Kasumi-1 (cell line): ENCODE data around the gene GIPC3.
A peak's percentile ranks its signal among the peaks of the same experiment; 100 is the strongest.
"Not testable (repeated sequence)": the region's sequence is repeated elsewhere in the genome, so short reads cannot be mapped to it uniquely, and the experiment has no call there.

ENCODE experiments used
- DNase-seq, 2 experiments: peaks; one replicate each; lab custom pipeline; 2025; lab: John Stamatoyannopoulos, UW

GIPC3 gene

GRCh38 chr19:3550947-3551791 is 34.1 kb upstream of the GIPC3 start:
- DNase-seq = no peak

- DNase-seq = no peak
Observed at GRCh38 chr19:3551792-3552095, 33.5 kb upstream of the GIPC3 start.

- DNase-seq = peak; percentile 56 to 64
Observed at GRCh38 chr19:3554254-3555083, 30.8 kb upstream of the GIPC3 start.

GRCh38 chr19:3555653-3556422 is 29.4 kb upstream of the GIPC3 start:
- DNase-seq = no peak

- no peak for DNase-seq
Observed at GRCh38 chr19:3556423-3556977, 28.8 kb upstream of the GIPC3 start.

GRCh38 chr19:3556978-3557460 is 28.3 kb upstream of the GIPC3 start:
- DNase-seq = peak; percentile 8 to 26

GRCh38 chr19:3557461-3558248 is 27.6 kb upstream of the GIPC3 start, which contains the start of gene MFSD12:
Gene MFSD12, minus strand, starts transcription at chr19:3557586. Its CDS starts 183 bp downstream, at chr19:3557403.
- DNase-seq = peak; percentile 87 to 88

GRCh38 chr19:3563709-3564524 is 21.4 kb upstream of the GIPC3 start:
- DNase-seq = no peak

GRCh38 chr19:3565139-3565538 is 20.1 kb upstream of the GIPC3 start:
- no peak for DNase-seq

GRCh38 chr19:3570042-3570441 is 15.2 kb upstream of the GIPC3 start:
- not testable (repeated sequence) for DNase-seq

GRCh38 chr19:3570606-3571011 is 14.7 kb upstream of the GIPC3 start:
- DNase-seq = no peak

GRCh38 chr19:3572132-3572854 is 13.0 kb upstream of the GIPC3 start:
- DNase-seq = peak; percentile 98

GRCh38 chr19:3572855-3573161 is 12.5 kb upstream of the GIPC3 start, which contains the start of gene HMG20B:
Gene HMG20B, plus strand, starts transcription at chr19:3572944. Its CDS starts 366 bp downstream, at chr19:3573310.
- no peak for DNase-seq

GRCh38 chr19:3573162-3573857 is 12.0 kb upstream of the GIPC3 start:
- no peak for DNase-seq

GRCh38 chr19:3573858-3574637 is 11.2 kb upstream of the GIPC3 start:
- DNase-seq = peak; percentile 97

GRCh38 chr19:3575260-3575741 is 10.0 kb upstream of the GIPC3 start:
- DNase-seq = peak; percentile 15 to 42

GRCh38 chr19:3575949-3576673 is 9.2 kb upstream of the GIPC3 start:
- DNase-seq = no peak
